ENCODE data around the gene RNLS.

Gene RNLS

GRCh38 chr10:88416801-88417200 is 166.3 kb downstream of the RNLS start:
- Histone ChIP-seq H3K27me3 (ENCODE audit: insufficient read depth, low read length) (no peaks in the 10 kb centered on the region), H2AFZ (ENCODE audit: low read length) (no peak overlapping the region), H3K4me1 (ENCODE audit: insufficient read depth, low read length, severe bottlenecking) (peaks cover 26% of the 10 kb centered on the region), H3K36me3 (ENCODE audit: insufficient read depth, low read length) (no peaks in the 10 kb centered on the region), H3F3A (ENCODE audit: insufficient read depth, low read length) (no peaks in the 10 kb centered on the region), H3K9ac (ENCODE audit: low read length) (no peak overlapping the region), H3K79me2 (ENCODE audit: insufficient read depth, low read length) (no peaks in the 10 kb centered on the region), H4K20me1 (ENCODE audit: insufficient read depth, low read length) (no peaks in the 10 kb centered on the region), H3K9me2 (ENCODE audit: low read depth, low read length) (no peaks in the 10 kb centered on the region), H3K4me3 (ENCODE audit: low read depth, low read length, poor library complexity, severe bottlenecking) (no peak overlapping the region), H3K9me3 (ENCODE audit: low read length) (no peaks in the 10 kb centered on the region), H3K4me2 (ENCODE audit: low read length) (no peak overlapping the region), H3K27ac (ENCODE audit: low read depth, low read length, poor library complexity, severe bottlenecking) (no peak overlapping the region)
- TF ChIP-seq, protein P1, sequence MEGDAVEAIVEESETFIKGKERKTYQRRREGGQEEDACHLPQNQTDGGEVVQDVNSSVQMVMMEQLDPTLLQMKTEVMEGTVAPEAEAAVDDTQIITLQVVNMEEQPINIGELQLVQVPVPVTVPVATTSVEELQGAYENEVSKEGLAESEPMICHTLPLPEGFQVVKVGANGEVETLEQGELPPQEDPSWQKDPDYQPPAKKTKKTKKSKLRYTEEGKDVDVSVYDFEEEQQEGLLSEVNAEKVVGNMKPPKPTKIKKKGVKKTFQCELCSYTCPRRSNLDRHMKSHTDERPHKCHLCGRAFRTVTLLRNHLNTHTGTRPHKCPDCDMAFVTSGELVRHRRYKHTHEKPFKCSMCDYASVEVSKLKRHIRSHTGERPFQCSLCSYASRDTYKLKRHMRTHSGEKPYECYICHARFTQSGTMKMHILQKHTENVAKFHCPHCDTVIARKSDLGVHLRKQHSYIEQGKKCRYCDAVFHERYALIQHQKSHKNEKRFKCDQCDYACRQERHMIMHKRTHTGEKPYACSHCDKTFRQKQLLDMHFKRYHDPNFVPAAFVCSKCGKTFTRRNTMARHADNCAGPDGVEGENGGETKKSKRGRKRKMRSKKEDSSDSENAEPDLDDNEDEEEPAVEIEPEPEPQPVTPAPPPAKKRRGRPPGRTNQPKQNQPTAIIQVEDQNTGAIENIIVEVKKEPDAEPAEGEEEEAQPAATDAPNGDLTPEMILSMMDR (IDR thresholded peaks at IDR 0.05; ENCODE audit: low read length): no peak
- no peak for TF ChIP-seq EZH2 (IDR thresholded peaks at IDR 0.05; ENCODE audit: borderline replicate concordance, low read length)

DNA sequence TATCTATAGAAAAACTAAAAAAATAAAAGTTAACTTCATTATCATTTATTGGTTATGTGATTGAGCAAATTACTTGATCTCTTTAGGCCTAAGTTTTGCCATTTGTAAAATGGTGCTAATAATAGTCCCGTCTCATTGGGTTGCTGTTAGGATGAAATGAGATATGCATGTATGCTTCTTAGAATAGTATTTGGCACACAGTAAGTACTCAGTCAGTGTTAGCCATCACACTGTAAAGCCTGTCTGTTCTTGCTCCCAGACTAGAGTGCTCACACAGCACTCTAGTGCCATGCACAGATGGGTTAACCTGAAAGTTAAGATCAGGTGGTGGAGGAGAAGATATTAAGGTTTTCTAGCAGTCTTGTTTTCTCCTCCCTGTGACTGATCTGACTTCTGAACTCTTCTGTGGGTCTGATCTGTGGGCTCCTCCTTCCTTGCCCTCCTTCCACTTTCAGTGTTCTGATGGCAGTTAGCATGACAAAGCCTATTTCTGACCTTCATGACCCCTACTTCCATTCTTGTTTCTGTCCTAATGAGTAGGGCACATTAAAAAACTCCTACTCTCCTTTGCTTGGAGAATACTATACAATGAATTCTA is 167.5 kb downstream of the RNLS start:
- no peaks in the 10 kb centered on the region for H3K9me2 ChIP-seq (ENCODE audit: low read depth, low read length)
- H3F3A ChIP-seq (ENCODE audit: insufficient read depth, low read length): no peaks in the 10 kb centered on the region
- no peaks in the 10 kb centered on the region for H3K27me3 ChIP-seq (ENCODE audit: insufficient read depth, low read length)
- no peak overlapping the region for H3K9ac ChIP-seq (ENCODE audit: low read length)
- no peak overlapping the region for H3K4me3 ChIP-seq (ENCODE audit: low read depth, low read length, poor library complexity, severe bottlenecking)
- peaks cover 35% of the 10 kb centered on the region for H3K4me1 ChIP-seq (ENCODE audit: insufficient read depth, low read length, severe bottlenecking)
- H3K9me3 ChIP-seq (ENCODE audit: low read length): no peaks in the 10 kb centered on the region
- H3K4me2 ChIP-seq (ENCODE audit: low read length): no peak overlapping the region
- H3K79me2 ChIP-seq (ENCODE audit: insufficient read depth, low read length): no peaks in the 10 kb centered on the region
- no peak overlapping the region for H3K27ac ChIP-seq (ENCODE audit: low read depth, low read length, poor library complexity, severe bottlenecking)
- TF ChIP-seq EZH2 (IDR thresholded peaks at IDR 0.05; ENCODE audit: borderline replicate concordance, low read length): no peak
- TF ChIP-seq, protein P1 (IDR thresholded peaks at IDR 0.05; ENCODE audit: low read length): no peak
- H2AFZ ChIP-seq (ENCODE audit: low read length): no peak overlapping the region
- no peaks in the 10 kb centered on the region for H3K36me3 ChIP-seq (ENCODE audit: insufficient read depth, low read length)
- H4K20me1 ChIP-seq (ENCODE audit: insufficient read depth, low read length): no peaks in the 10 kb centered on the region

GRCh38 chr10:88413412-88413811 is 169.7 kb downstream of the RNLS start:
- Histone ChIP-seq H3K4me2 (ENCODE audit: low read length) (peak overlapping the region; percentile 30; the same call in 1 of the 2 replicates), H3K4me3 (ENCODE audit: low read depth, low read length, poor library complexity, severe bottlenecking) (no peak overlapping the region), H3K36me3 (ENCODE audit: insufficient read depth, low read length) (no peaks in the 10 kb centered on the region), H3K27me3 (ENCODE audit: insufficient read depth, low read length) (no peaks in the 10 kb centered on the region), H2AFZ (ENCODE audit: low read length) (no peak overlapping the region), H3K9me2 (ENCODE audit: low read depth, low read length) (no peaks in the 10 kb centered on the region), H3K9ac (ENCODE audit: low read length) (no peak overlapping the region), H3F3A (ENCODE audit: insufficient read depth, low read length) (no peaks in the 10 kb centered on the region), H3K27ac (ENCODE audit: low read depth, low read length, poor library complexity, severe bottlenecking) (peak overlapping the region; percentile 49), H3K9me3 (ENCODE audit: low read length) (no peaks in the 10 kb centered on the region), H3K79me2 (ENCODE audit: insufficient read depth, low read length) (no peaks in the 10 kb centered on the region), H4K20me1 (ENCODE audit: insufficient read depth, low read length) (no peaks in the 10 kb centered on the region), H3K4me1 (ENCODE audit: insufficient read depth, low read length, severe bottlenecking) (peaks cover 39% of the 10 kb centered on the region)
- TF ChIP-seq EZH2 (IDR thresholded peaks at IDR 0.05; ENCODE audit: borderline replicate concordance, low read length): no peak
- TF ChIP-seq, protein P1 (IDR thresholded peaks at IDR 0.05; ENCODE audit: low read length): no peak

Data from OCI-LY1 (cell line).